SU-DHL-6 (cell line): ENCODE results near the gene KRTAP5-4.
"Not testable (repeated sequence)": the region's sequence is repeated elsewhere in the genome, so short reads cannot be mapped to it uniquely, and the experiment has no call there.

Source experiments
- H2AFZ ChIP-seq: fragments of 200-600 bp; sonication (generic); 2 replicates; pipeline ENCODE4 v1.6.1; 2014; ENCODE audit warnings: low read depth, mild to moderate bottlenecking, moderate library complexity, mixed read lengths, antibody characterized with exemption, low read length; ENCODE audit not compliant: severe bottlenecking
- H3F3A ChIP-seq: fragments of 200-600 bp; shearing (Covaris generic); 2 replicates; pipeline ENCODE4 v1.6.0; 2016; ENCODE audit warnings: antibody characterized with exemption, mild to moderate bottlenecking; ENCODE audit not compliant: insufficient read depth
- H3K27ac ChIP-seq: fragments of 200-600 bp; sonication (generic); 2 replicates; pipeline ENCODE4 v1.5.1; 2016; ENCODE audit warnings: low read depth, mild to moderate bottlenecking, low read length, moderate library complexity, mixed read lengths
- H3K27me3 ChIP-seq: fragments of 200-600 bp; sonication (generic), shearing (Covaris generic); 2 replicates; pipeline ENCODE4 v1.6.0; 2014; ENCODE audit warnings: mild to moderate bottlenecking, low read length
- H3K36me3 ChIP-seq: fragments of 200-600 bp; sonication (generic); 2 replicates; pipeline ENCODE4 v1.6.1; 2014; ENCODE audit warnings: mild to moderate bottlenecking, low read length, mixed read lengths
- H3K4me2 ChIP-seq: fragments of 300-600, 200-600 bp; shearing (Covaris generic), sonication (generic); 2 replicates; pipeline ENCODE4 v1.6.0; 2014; ENCODE audit warnings: low read length, low read depth, mild to moderate bottlenecking; ENCODE audit not compliant: poor library complexity, severe bottlenecking
- H3K4me3 ChIP-seq: fragments of 200-600 bp; sonication (generic); 2 replicates; pipeline ENCODE4 v1.5.1; 2014; ENCODE audit warnings: antibody characterized with exemption, low read length, mild to moderate bottlenecking, mixed read lengths; ENCODE audit not compliant: insufficient read depth, poor library complexity, severe bottlenecking
- H3K79me2 ChIP-seq: fragments of 200-600 bp; sonication (generic); 2 replicates; pipeline ENCODE4 v1.6.1; 2014; ENCODE audit warnings: mild to moderate bottlenecking, low read length, moderate library complexity; ENCODE audit not compliant: insufficient read depth
- H3K9ac ChIP-seq: fragments of 200-600 bp; sonication (generic); 2 replicates; pipeline ENCODE4 v1.7.0; 2014; ENCODE audit warnings: mild to moderate bottlenecking, low read length
- H3K9me2 ChIP-seq: fragments of 200-600 bp; sonication (generic); replicated peaks from 2 replicates; pipeline ENCODE4 v1.6.1; 2014; ENCODE audit warnings: low read length; ENCODE audit not compliant: insufficient read depth
- H3K9me3 ChIP-seq: fragments of 200-600 bp; sonication (generic); 2 replicates; pipeline ENCODE4 v1.6.1; 2014; ENCODE audit warnings: low read length, mixed read lengths; ENCODE audit not compliant: insufficient read depth
- H4K20me1 ChIP-seq: fragments of 200-600 bp; sonication (generic); 2 replicates; pipeline ENCODE4 v1.6.1; 2014; ENCODE audit warnings: low read depth, mild to moderate bottlenecking, antibody characterized with exemption, low read length, moderate library complexity, mixed read lengths
- CTCF ChIP-seq: fragments of 200-600 bp; sonication (generic); IDR thresholded peaks from one replicate; pipeline ENCODE4 v1.5.1; 2017; ENCODE audit warnings: antibody characterized with exemption, mild to moderate bottlenecking, low read length, moderate library complexity; ENCODE audit not compliant: insufficient read depth, poor library complexity, severe bottlenecking
- EZH2phosphoT487 ChIP-seq: fragments of 200-600 bp; sonication (generic), shearing (Covaris generic); conservative IDR thresholded peaks from 2 replicates; pipeline ENCODE4 v1.6.1; 2018; ENCODE audit warnings: mild to moderate bottlenecking, antibody characterized with exemption, low read length, moderate library complexity, mixed read lengths

Gene KRTAP5-4

GRCh38 chr11:1667121-1667850 lies 45.3 kb upstream of the KRTAP5-4 start:
- Histone ChIP-seq H3K36me3 (no peaks in the 10 kb centered on the region), H3K27ac (no peak overlapping the region), H3K27me3 (no peaks in the 10 kb centered on the region), H3K9ac (no peak overlapping the region), H3K9me2 (no peaks in the 10 kb centered on the region), H3K9me3 (no peaks in the 10 kb centered on the region), H3K4me3 (no peak overlapping the region), H4K20me1 (no peaks in the 10 kb centered on the region), H2AFZ (no peak overlapping the region), H3F3A (no peaks in the 10 kb centered on the region), H3K79me2 (no peaks in the 10 kb centered on the region), H3K4me2 (no peak overlapping the region)
- TF ChIP-seq EZH2phosphoT487 (no peak), CTCF (no peak)

GRCh38 chr11:1665313-1665712 lies 43.4 kb upstream of the KRTAP5-4 start:
- Histone ChIP-seq H2AFZ (no peak overlapping the region), H3F3A (no peaks in the 10 kb centered on the region), H3K27ac (no peak overlapping the region), H3K9me3 (no peaks in the 10 kb centered on the region), H3K36me3 (no peaks in the 10 kb centered on the region), H3K4me3 (no peak overlapping the region), H3K4me2 (no peak overlapping the region), H3K9ac (no peak overlapping the region), H4K20me1 (no peaks in the 10 kb centered on the region), H3K9me2 (no peaks in the 10 kb centered on the region), H3K79me2 (no peaks in the 10 kb centered on the region), H3K27me3 (no peaks in the 10 kb centered on the region)
- TF ChIP-seq EZH2phosphoT487 (no peak), CTCF (no peak)

- H4K20me1 ChIP-seq, H3K4me3 ChIP-seq, H2AFZ ChIP-seq, H3K9me2 ChIP-seq, H3K9ac ChIP-seq, H3K27me3 ChIP-seq, H3K4me2 ChIP-seq, H3F3A ChIP-seq, H3K27ac ChIP-seq, H3K36me3 ChIP-seq, H3K9me3 ChIP-seq, H3K79me2 ChIP-seq: not testable (repeated sequence)
Measured at GRCh38 chr11:1662699-1663283, 40.9 kb upstream of the KRTAP5-4 start.

GRCh38 chr11:1661454-1662269 lies 39.7 kb upstream of the KRTAP5-4 start:
- not testable (repeated sequence) for H3K36me3 ChIP-seq, H3K9ac ChIP-seq, H3K79me2 ChIP-seq, H4K20me1 ChIP-seq, H3K9me3 ChIP-seq, H3K4me3 ChIP-seq, H3K9me2 ChIP-seq, H2AFZ ChIP-seq, H3K27me3 ChIP-seq, H3K4me2 ChIP-seq, H3F3A ChIP-seq, H3K27ac ChIP-seq
